HCT116 (cell line): ENCODE results near the gene CTNND2. TPM values are rescaled to one million over a fixed set of nuclear protein-coding genes. Genes with fewer than 3 reads are reported as not detected.

Experiments
- ATAC-seq: fragments of 200-7000 bp; cut with Tn5 transposase; 2 replicates; pipeline ENCODE4 v1.9.1; 2020; ENCODE audit warnings: mild to moderate bottlenecking, moderate library complexity
- BruUV-seq: library from RNA; stranded (reverse); fragments of 400-500 nt; replicated peaks from 2 replicates; lab custom pipeline; 2021; lab: Mats Ljungman, UMichigan
- CTCF ChIA-PET: fragments of 300-600 bp; sonication (Branson Sonifier 250); formaldehyde crosslinking; loops from one replicate; lab custom pipeline; 2021; ENCODE audit warnings: antibody characterized with exemption; lab: Charles Lee
- POLR2A ChIA-PET: fragments of 300-600, 350-600 bp; sonication (Branson Sonifier 250); formaldehyde crosslinking; loops from one replicate; lab custom pipeline; 2021; ENCODE audit warnings: antibody characterized with exemption; lab: Charles Lee
- RAD21 ChIA-PET, 2 experiments: fragments of 300-600 bp; sonication (Branson Sonifier 250); formaldehyde crosslinking; loops; one replicate each; lab custom pipeline; 2023; ENCODE audit warnings: low total read pairs in 2 of 2; ENCODE audit not compliant: uncharacterized antibody in 2 of 2, unreplicated experiment in 2 of 2, low non-redundant PET in 1 of 2; lab: Charles Lee
- DNase-seq: peaks from one replicate; pipeline ENCODE4 v3.0.0-alpha.2; 2010; ENCODE audit warnings: low read depth, low spot score
- H2AFZ ChIP-seq: fragments of 200-600 bp; shearing (Covaris generic), sonication (generic); 2 replicates; pipeline ENCODE4 v1.6.1; 2017; ENCODE audit warnings: low read depth, mixed run types, mixed read lengths, antibody characterized with exemption, low read length; ENCODE audit not compliant: poor library complexity, severe bottlenecking
- H3K27ac ChIP-seq: 2 replicates; pipeline ENCODE4 v1.5.1; 2012; ENCODE audit warnings: low read depth, low read length
- H3K27me3 ChIP-seq: fragments of 200-600 bp; sonication (generic); 2 replicates; pipeline ENCODE4 v1.6.1; 2016; ENCODE audit warnings: mixed run types, low read length, mixed read lengths; ENCODE audit not compliant: insufficient read depth
- H3K36me3 ChIP-seq, 2 experiments: fragments of 200-500 bp in 1 of 2; fragments of 200-600 bp in 1 of 2; sonication (Bioruptor generic) in 1 of 2; sonication (generic) in 1 of 2; 2 replicates each; pipeline versions ENCODE4 v1.5.1 to v1.6.1; 2014 to 2016; ENCODE audit warnings: low read length in 2 of 2, inconsistent platforms in 1 of 2, mixed read lengths in 1 of 2, mixed run types in 1 of 2; ENCODE audit not compliant: insufficient read depth in 2 of 2, control insufficient read depth in 1 of 2
- H3K4me1 ChIP-seq, 2 experiments: fragments of 200-600 bp in 1 of 2; sonication (generic) in 1 of 2; 2 replicates each; pipeline versions ENCODE4 v1.5.1 to v1.6.1; 2012 to 2017; ENCODE audit warnings: low read length in 2 of 2, inconsistent platforms in 1 of 2, mild to moderate bottlenecking in 1 of 2, mixed read lengths in 1 of 2, mixed run types in 1 of 2, moderate library complexity in 1 of 2; ENCODE audit not compliant: insufficient read depth in 2 of 2, control insufficient read depth in 1 of 2
- H3K4me2 ChIP-seq: fragments of 200-600 bp; sonication (generic); 2 replicates; pipeline ENCODE4 v1.6.1; 2017; ENCODE audit warnings: mixed run types, low read length, mixed read lengths
- H3K4me3 ChIP-seq, 2 experiments: fragments of 200-600 bp in 1 of 2; sonication (generic) in 1 of 2; replicated peaks in 1 of 2; 2 replicates each; pipeline ENCODE4 v1.5.1; 2011 to 2016; ENCODE audit warnings: low read length in 2 of 2, control low read depth in 1 of 2, low read depth in 1 of 2, mild to moderate bottlenecking in 1 of 2, mixed read lengths in 1 of 2, mixed run types in 1 of 2
- H3K79me2 ChIP-seq: fragments of 200-600 bp; sonication (generic); 2 replicates; pipeline ENCODE4 v1.6.1; 2017; ENCODE audit warnings: mild to moderate bottlenecking, mixed run types, low read length, moderate library complexity, mixed read lengths; ENCODE audit not compliant: insufficient read depth
- H3K9ac ChIP-seq: fragments of 200-600 bp; sonication (generic); 2 replicates; pipeline ENCODE4 v1.6.1; 2016; ENCODE audit warnings: low read length, mixed read lengths
- H3K9me2 ChIP-seq: fragments of 200-600 bp; sonication (generic), shearing (Covaris generic); 2 replicates; pipeline ENCODE4 v1.6.1; 2017; ENCODE audit warnings: mixed run types, mild to moderate bottlenecking, moderate library complexity; ENCODE audit not compliant: insufficient read depth
- H3K9me3 ChIP-seq, 2 experiments: fragments of 200-500 bp in 1 of 2; fragments of 200-600 bp in 1 of 2; sonication (Bioruptor generic) in 1 of 2; sonication (generic) in 1 of 2; 2 replicates each; pipeline ENCODE4 v1.6.1; 2014 to 2017; ENCODE audit warnings: low read length in 2 of 2, mixed read lengths in 2 of 2, inconsistent platforms in 1 of 2, low read depth in 1 of 2, mild to moderate bottlenecking in 1 of 2, mixed run types in 1 of 2, moderate library complexity in 1 of 2; ENCODE audit not compliant: control insufficient read depth in 1 of 2, insufficient read depth in 1 of 2
- H4K20me1 ChIP-seq: fragments of 200-600 bp; sonication (generic), shearing (Covaris generic); 2 replicates; pipeline ENCODE4 v1.6.1; 2017; ENCODE audit warnings: mixed run types, mild to moderate bottlenecking, moderate library complexity; ENCODE audit not compliant: insufficient read depth
- CBX3 ChIP-seq: IDR thresholded peaks from 2 replicates; pipeline ENCODE4 v1.6.1; 2012; ENCODE audit warnings: low read depth
- CEBPB ChIP-seq: IDR thresholded peaks from 2 replicates; pipeline ENCODE4 v1.6.1; 2012; ENCODE audit warnings: low read depth
- ELF1 ChIP-seq: IDR thresholded peaks from 2 replicates; pipeline ENCODE4 v1.6.1; 2012; ENCODE audit warnings: low read depth, borderline replicate concordance
- EZH2 ChIP-seq: fragments of 200-600 bp; sonication (generic); IDR thresholded peaks from 2 replicates; pipeline ENCODE4 v1.6.1; 2017; ENCODE audit warnings: antibody characterized with exemption, mixed run types
- EZH2phosphoT487 ChIP-seq: fragments of 200-600 bp; IDR thresholded peaks from 2 replicates; pipeline ENCODE4 v1.6.1; 2018; ENCODE audit warnings: antibody characterized with exemption, borderline replicate concordance
- FOSL1 ChIP-seq: IDR thresholded peaks from 2 replicates; pipeline ENCODE4 v1.6.1; 2012; ENCODE audit warnings: low read depth
- JUND ChIP-seq: IDR thresholded peaks from 2 replicates; pipeline ENCODE4 v1.6.1; 2012
- POLR2A ChIP-seq: IDR thresholded peaks from 2 replicates; pipeline ENCODE4 v1.7.0; 2011; ENCODE audit warnings: borderline replicate concordance; ENCODE audit not compliant: insufficient read depth, insufficient read length; ENCODE audit errors: extremely low read depth
- POLR2AphosphoS5 ChIP-seq: IDR thresholded peaks from 2 replicates; pipeline ENCODE4 v1.6.1; 2011; ENCODE audit warnings: mild to moderate bottlenecking, low read depth, low read length, moderate library complexity
- RAD21 ChIP-seq: IDR thresholded peaks from 2 replicates; pipeline ENCODE4 v1.6.1; 2012; ENCODE audit warnings: low read depth, mild to moderate bottlenecking
- SIN3A ChIP-seq: IDR thresholded peaks from 2 replicates; pipeline ENCODE4 v1.6.1; 2012; ENCODE audit warnings: low read depth
- SP1 ChIP-seq: IDR thresholded peaks from 2 replicates; pipeline ENCODE4 v1.6.1; 2012; ENCODE audit warnings: low read depth
- TCF7L2 ChIP-seq: IDR thresholded peaks from 2 replicates; pipeline ENCODE4 v1.7.0; 2011; ENCODE audit warnings: borderline replicate concordance, inconsistent platforms; ENCODE audit not compliant: insufficient read depth, insufficient read length; ENCODE audit errors: extremely low read depth
- YY1 ChIP-seq: IDR thresholded peaks from 2 replicates; pipeline ENCODE4 v1.6.1; 2011; ENCODE audit warnings: low read length, low read depth, moderate library complexity, mild to moderate bottlenecking; ENCODE audit not compliant: insufficient replicate concordance; ENCODE audit errors: extremely low read depth
- ZFX ChIP-seq: fragments of 450-650 bp; IDR thresholded peaks from 2 replicates; pipeline ENCODE4 v1.6.1; 2017
- ZNF274 ChIP-seq: fragments of 200-500 bp; sonication (Bioruptor generic); IDR thresholded peaks from 2 replicates; pipeline ENCODE4 v1.6.1; 2014; ENCODE audit warnings: mild to moderate bottlenecking, low read depth, low read length, inconsistent platforms
- intact Hi-C: fragments of 100-400 bp; cut with micrococcal nuclease; formaldehyde crosslinking; loops from 2 replicates; pipeline ENCODE4 v1.10.0; 2022
- total RNA-seq: library from RNA; stranded (reverse); gene quantifications from one replicate; pipeline ENCODE4 v1.2.1, GENCODE V29; 2021; ENCODE audit not compliant: unreplicated experiment
- TF ChIP-seq, protein P1 (sequence below): IDR thresholded peaks from 2 replicates; pipeline ENCODE4 v1.6.1; 2012
- TF ChIP-seq, protein P2 (sequence below): IDR thresholded peaks from 2 replicates; pipeline ENCODE4 v1.6.1; 2012
- TF ChIP-seq, protein P3 (sequence below), 3 experiments: fragments of 200-600 bp in 1 of 3; sonication (generic) in 1 of 3; IDR thresholded peaks in 2 of 3; conservative IDR thresholded peaks in 1 of 3; 2 replicates each; pipeline ENCODE4 v1.5.1; 2012 to 2017; ENCODE audit warnings: low read depth in 2 of 3, low read length in 2 of 3, antibody characterized with exemption in 1 of 3, borderline replicate concordance in 1 of 3, control low read depth in 1 of 3, mild to moderate bottlenecking in 1 of 3, mixed read lengths in 1 of 3, mixed run types in 1 of 3, moderate library complexity in 1 of 3; ENCODE audit not compliant: insufficient read depth in 1 of 3

Gene CTNND2
- total RNA-seq, 1 experiment from 2014 or later: not detected

DNA sequence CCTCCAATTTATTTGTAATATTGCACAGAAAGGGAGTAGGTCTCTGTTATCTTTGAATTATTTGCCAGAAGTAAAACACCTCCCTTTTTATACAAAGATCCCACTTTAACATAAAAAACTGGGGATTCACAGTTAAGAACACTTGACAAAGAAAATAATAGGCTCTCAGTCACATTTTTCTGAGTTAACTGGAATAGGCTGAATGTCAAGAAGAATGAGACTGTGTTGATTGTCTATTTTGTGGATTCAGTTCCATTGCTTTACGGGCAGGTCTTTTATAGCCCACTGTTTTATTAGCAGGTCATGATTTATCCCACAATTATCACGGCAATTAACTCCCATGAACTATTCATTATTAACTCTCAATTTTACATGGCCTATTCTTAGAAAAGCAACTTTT lies 427.4 kb downstream of the CTNND2 start:
- Histone ChIP-seq H3K36me3 (no peaks in the 10 kb centered on the region), H3K4me1 (no peaks in the 10 kb centered on the region), H4K20me1 (no peaks in the 10 kb centered on the region), H3K4me2 (no peak overlapping the region), H3K9me3 (peaks cover 0 to 8% of the 10 kb centered on the region in 2 experiments; a peak in 2 of 4 replicates), H3K9ac (no peak overlapping the region), H3K4me3 (no peak overlapping the region), H2AFZ (no peak overlapping the region), H3K27ac (no peak overlapping the region), H3K9me2 (no peaks in the 10 kb centered on the region), H3K79me2 (no peaks in the 10 kb centered on the region), H3K27me3 (no peaks in the 10 kb centered on the region)
- ChIA-PET POLR2A (no interaction called here), RAD21 (no interaction called here), CTCF (no interaction called here)
- intact Hi-C loops: no loop called here
- TF ChIP-seq EZH2phosphoT487 (no peak), ZFX (no peak), JUND (no peak), POLR2AphosphoS5 (no peak), RAD21 (no peak), ZNF274 (no peak), FOSL1 (no peak)
- DNase-seq (no peak), ATAC-seq (no peak)
- BruUV-seq: no TSS peak

DNA sequence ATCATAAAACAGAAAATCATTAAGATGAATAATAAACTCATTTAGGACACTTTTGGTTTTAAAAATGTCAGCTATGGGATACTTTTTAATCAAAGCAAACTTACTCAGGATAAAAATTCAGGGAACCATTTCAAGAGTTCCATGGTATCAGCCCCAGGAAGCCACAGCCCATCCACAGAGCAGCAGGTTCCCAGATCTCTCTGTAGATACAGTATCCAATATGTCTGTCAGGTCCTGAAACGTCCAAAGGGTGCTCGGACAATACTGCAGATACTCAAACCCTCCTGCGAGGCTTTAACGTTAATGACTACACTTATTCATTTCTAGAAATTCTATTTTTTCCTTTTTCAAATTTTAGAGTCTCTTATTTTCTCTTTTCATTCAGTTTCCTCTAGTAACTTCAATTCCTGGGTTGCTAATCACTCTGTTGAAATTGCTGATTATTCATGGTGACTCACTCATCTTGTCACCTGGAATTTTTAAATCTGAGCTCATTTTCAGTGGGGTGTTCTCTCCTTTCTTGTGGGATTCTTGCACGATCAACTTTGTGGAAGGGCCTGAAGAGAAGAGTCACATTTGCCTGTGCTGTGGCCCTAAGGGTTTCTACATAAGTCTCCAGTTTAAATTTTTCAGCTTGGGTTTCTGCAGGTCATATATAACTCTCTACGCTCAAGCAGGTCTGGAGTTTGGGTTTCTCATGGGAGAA lies 435.8 kb downstream of the CTNND2 start:
- Histone ChIP-seq H4K20me1 (no peaks in the 10 kb centered on the region), H3K4me1 (no peaks in the 10 kb centered on the region), H3K27me3 (no peaks in the 10 kb centered on the region), H2AFZ (no peak overlapping the region), H3K9me2 (no peaks in the 10 kb centered on the region), H3K79me2 (no peaks in the 10 kb centered on the region), H3K27ac (no peak overlapping the region), H3K4me2 (no peak overlapping the region), H3K9ac (no peak overlapping the region), H3K4me3 (no peak overlapping the region), H3K36me3 (no peaks in the 10 kb centered on the region), H3K9me3 (peaks cover 0 to 8% of the 10 kb centered on the region in 2 experiments; a peak in 2 of 4 replicates)
- no peak for TF ChIP-seq POLR2A
- no peak for TF ChIP-seq TCF7L2
- no peak for TF ChIP-seq POLR2AphosphoS5
- no peak for TF ChIP-seq EZH2
- TF ChIP-seq JUND: no peak
- TF ChIP-seq FOSL1: no peak
- no peak for TF ChIP-seq ELF1
- no peak for TF ChIP-seq EZH2phosphoT487
- no peak for TF ChIP-seq ZFX
- TF ChIP-seq, protein P1, sequence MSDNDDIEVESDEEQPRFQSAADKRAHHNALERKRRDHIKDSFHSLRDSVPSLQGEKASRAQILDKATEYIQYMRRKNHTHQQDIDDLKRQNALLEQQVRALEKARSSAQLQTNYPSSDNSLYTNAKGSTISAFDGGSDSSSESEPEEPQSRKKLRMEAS: no peak
- TF ChIP-seq SP1: no peak
- no peak for TF ChIP-seq SIN3A
- TF ChIP-seq YY1: no peak
- TF ChIP-seq ZNF274: no peak
- TF ChIP-seq CBX3: no peak
- TF ChIP-seq, protein P2, sequence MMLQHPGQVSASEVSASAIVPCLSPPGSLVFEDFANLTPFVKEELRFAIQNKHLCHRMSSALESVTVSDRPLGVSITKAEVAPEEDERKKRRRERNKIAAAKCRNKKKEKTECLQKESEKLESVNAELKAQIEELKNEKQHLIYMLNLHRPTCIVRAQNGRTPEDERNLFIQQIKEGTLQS: no peak
- TF ChIP-seq, protein P3, sequence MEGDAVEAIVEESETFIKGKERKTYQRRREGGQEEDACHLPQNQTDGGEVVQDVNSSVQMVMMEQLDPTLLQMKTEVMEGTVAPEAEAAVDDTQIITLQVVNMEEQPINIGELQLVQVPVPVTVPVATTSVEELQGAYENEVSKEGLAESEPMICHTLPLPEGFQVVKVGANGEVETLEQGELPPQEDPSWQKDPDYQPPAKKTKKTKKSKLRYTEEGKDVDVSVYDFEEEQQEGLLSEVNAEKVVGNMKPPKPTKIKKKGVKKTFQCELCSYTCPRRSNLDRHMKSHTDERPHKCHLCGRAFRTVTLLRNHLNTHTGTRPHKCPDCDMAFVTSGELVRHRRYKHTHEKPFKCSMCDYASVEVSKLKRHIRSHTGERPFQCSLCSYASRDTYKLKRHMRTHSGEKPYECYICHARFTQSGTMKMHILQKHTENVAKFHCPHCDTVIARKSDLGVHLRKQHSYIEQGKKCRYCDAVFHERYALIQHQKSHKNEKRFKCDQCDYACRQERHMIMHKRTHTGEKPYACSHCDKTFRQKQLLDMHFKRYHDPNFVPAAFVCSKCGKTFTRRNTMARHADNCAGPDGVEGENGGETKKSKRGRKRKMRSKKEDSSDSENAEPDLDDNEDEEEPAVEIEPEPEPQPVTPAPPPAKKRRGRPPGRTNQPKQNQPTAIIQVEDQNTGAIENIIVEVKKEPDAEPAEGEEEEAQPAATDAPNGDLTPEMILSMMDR (IDR thresholded peaks at IDR 0.05 in 2 of 3, conservative IDR thresholded peaks at IDR 0.05 in 1 of 3; ENCODE audit: borderline replicate concordance in 1 of 3, insufficient read depth in 1 of 3, low read depth in 2 of 3, low read length in 2 of 3): no peak
- no peak for TF ChIP-seq CEBPB
- RAD21 ChIA-PET: no interaction called here
- POLR2A ChIA-PET: no interaction called here
- no TSS peak for BruUV-seq
- CTCF ChIA-PET: no interaction called here
- intact Hi-C loops: no loop called here
- no peak for ATAC-seq
- DNase-seq: no peak
